CD14-positive monocyte (primary cell): ENCODE results near the gene ERMARD. TPM values are rescaled to one million over a fixed set of nuclear protein-coding genes. Genes with fewer than 3 reads are reported as not detected.

Source experiments
- DNase-seq, 3 donors: peaks; one replicate each; pipeline ENCODE4 v3.0.0-alpha.2; 2011 to 2022
- H2AFZ ChIP-seq: 2 replicates; pipeline ENCODE4 v1.6.0; 2012; ENCODE audit warnings: mild to moderate bottlenecking, low read depth, low read length, inconsistent platforms; ENCODE audit not compliant: insufficient read depth, poor library complexity, severe bottlenecking
- H3K27ac ChIP-seq, 2 donors: 1 replicate in 1 of 2; 2 replicates in 1 of 2; pipeline ENCODE4 v1.5.1; 2012 to 2013; ENCODE audit warnings: low read length in 2 of 2, control low read depth in 1 of 2, inconsistent platforms in 1 of 2, low read depth in 1 of 2, mild to moderate bottlenecking in 1 of 2
- H3K27me3 ChIP-seq, 2 donors: one replicate each; pipeline versions ENCODE4 v1.6.0 to v1.6.1; 2011 to 2013; ENCODE audit warnings: low read length in 2 of 2; ENCODE audit not compliant: control insufficient read depth in 2 of 2, insufficient read depth in 2 of 2
- H3K36me3 ChIP-seq, 2 donors: replicated peaks in 1 of 2; 1 replicate in 1 of 2; 2 replicates in 1 of 2; pipeline versions ENCODE4 v1.5.1 to v1.6.1; 2012 to 2013; ENCODE audit warnings: low read length in 2 of 2, control low read depth in 1 of 2, inconsistent platforms in 1 of 2, mild to moderate bottlenecking in 1 of 2; ENCODE audit not compliant: insufficient read depth in 2 of 2, control insufficient read depth in 1 of 2
- H3K4me1 ChIP-seq, 2 donors: 1 replicate in 1 of 2; 2 replicates in 1 of 2; pipeline versions ENCODE4 v1.5.1 to v1.6.1; 2012 to 2013; ENCODE audit warnings: low read length in 2 of 2, control low read depth in 1 of 2, inconsistent platforms in 1 of 2, mild to moderate bottlenecking in 1 of 2, moderate library complexity in 1 of 2; ENCODE audit not compliant: insufficient read depth in 2 of 2, control insufficient read depth in 1 of 2
- H3K4me2 ChIP-seq: replicated peaks from 2 replicates; pipeline ENCODE3; 2012; ENCODE audit warnings: low read length, moderate library complexity, mild to moderate bottlenecking; ENCODE audit not compliant: poor library complexity, severe bottlenecking; ENCODE audit errors: extremely low read depth
- H3K4me3 ChIP-seq, 3 experiments: fragments of 200-600 bp in 1 of 3; sonication (generic) in 1 of 3; replicated peaks in 1 of 3; 1 replicate in 2 of 3; 2 replicates in 1 of 3; pipeline ENCODE4 v1.5.1; 2011 to 2013; ENCODE audit warnings: low read length in 3 of 3, mild to moderate bottlenecking in 3 of 3, control low read depth in 2 of 3, low read depth in 2 of 3, inconsistent platforms in 1 of 3, moderate library complexity in 1 of 3
- H3K79me2 ChIP-seq: 2 replicates; pipeline ENCODE4 v1.6.0; 2012; ENCODE audit warnings: mild to moderate bottlenecking, control low read depth, inconsistent platforms, low read length, moderate library complexity; ENCODE audit not compliant: insufficient read depth
- H3K9ac ChIP-seq: 2 replicates; pipeline ENCODE4 v1.6.0; 2017; ENCODE audit warnings: low read length, mild to moderate bottlenecking; ENCODE audit not compliant: insufficient read depth, poor library complexity, severe bottlenecking
- H3K9me3 ChIP-seq, 2 donors: replicated peaks in 1 of 2; 1 replicate in 1 of 2; 2 replicates in 1 of 2; pipeline versions ENCODE4 v1.5.1 to v1.6.1; 2012 to 2013; ENCODE audit warnings: low read length in 2 of 2, control low read depth in 1 of 2; ENCODE audit not compliant: control insufficient read depth in 1 of 2, insufficient read depth in 1 of 2
- H4K20me1 ChIP-seq: 2 replicates; pipeline ENCODE4 v1.6.0; 2012; ENCODE audit warnings: mild to moderate bottlenecking, low read length, control low read depth, moderate library complexity; ENCODE audit not compliant: insufficient read depth
- H3K27ac Mint-ChIP-seq, 7 donors: one replicate each; pipeline ENCODE4 v1.8.0; 2020; ENCODE audit warnings: mild to moderate bottlenecking in 7 of 7, mixed read lengths in 7 of 7, moderate library complexity in 6 of 7, inconsistent platforms in 2 of 7
- H3K27me3 Mint-ChIP-seq, 3 donors: one replicate each; pipeline ENCODE4 v1.8.0; 2021 to 2022; ENCODE audit warnings: low read depth in 3 of 3, mild to moderate bottlenecking in 3 of 3, mixed read lengths in 3 of 3, moderate library complexity in 3 of 3, inconsistent platforms in 1 of 3
- H3K36me3 Mint-ChIP-seq, 2 donors: one replicate each; pipeline ENCODE4 v1.8.0; 2020; ENCODE audit warnings: mixed read lengths in 2 of 2, inconsistent platforms in 1 of 2, mild to moderate bottlenecking in 1 of 2
- H3K4me1 Mint-ChIP-seq: one replicate; pipeline ENCODE4 v1.8.0; 2020; ENCODE audit warnings: mild to moderate bottlenecking, mixed read lengths
- H3K4me3 Mint-ChIP-seq, 2 donors: one replicate each; pipeline ENCODE4 v1.8.0; 2020; ENCODE audit warnings: mild to moderate bottlenecking in 2 of 2, mixed read lengths in 2 of 2, moderate library complexity in 1 of 2
- H3K9me3 Mint-ChIP-seq, 7 donors: one replicate each; pipeline ENCODE4 v1.8.0; 2020 to 2022; ENCODE audit warnings: mixed read lengths in 7 of 7, mild to moderate bottlenecking in 6 of 7, moderate library complexity in 6 of 7, inconsistent platforms in 2 of 7
- WGBS: methylation state at CpG from one replicate; pipeline ENCODE4 v1.1.5; 2013; ENCODE audit warnings: missing lambda C conversion rate; ENCODE audit not compliant: insufficient coverage; 5-methylcytosine and 5-hydroxymethylcytosine counted together
- intact Hi-C, 2 donors: fragments of 100-400 bp; cut with micrococcal nuclease; formaldehyde crosslinking; loops; one replicate each; pipeline versions ENCODE4 v1.15.0 to v1.15.1; 2023
- polyA plus RNA-seq, 3 donors: library from polyadenylated mRNA; depleted of rRNA in 1 of 3; unstranded in 2 of 3; stranded (reverse) in 1 of 3; fragments of 300-500 nt in 2 of 3; fragments of >200 nt in 1 of 3; fragmentation: Illumina TruSeq in 2 of 3; gene quantifications; 1 replicate in 2 of 3; 2 replicates in 1 of 3; pipeline ENCODE4 v1.2.3, GENCODE V29; 2012 to 2021
- TF ChIP-seq, protein P1 (sequence below): fragments of 200-600 bp; IDR thresholded peaks from one replicate; pipeline ENCODE4 v1.8.0; 2022; ENCODE audit warnings: antibody characterized with exemption, mild to moderate bottlenecking

Gene ERMARD
- polyA plus RNA-seq, 3 donors: 10.6 to 33.0 (median 11.2) TPM

DNA sequence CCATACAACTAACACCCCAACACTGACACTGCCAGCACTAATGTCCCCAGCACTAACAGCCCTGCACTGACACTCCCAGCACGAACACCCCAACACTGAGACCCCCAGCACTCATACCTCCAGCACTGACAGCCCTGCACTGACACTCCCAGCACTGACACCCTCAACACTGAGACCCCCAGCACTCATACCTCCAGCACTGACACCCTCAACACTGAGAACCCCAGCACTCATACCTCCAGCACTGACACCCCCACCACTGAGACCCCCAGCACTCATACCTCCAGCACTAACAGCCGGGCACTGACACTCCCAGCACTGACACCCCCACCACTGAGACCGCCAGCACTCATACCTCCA, 57.2 kb downstream of the ERMARD start:
- Mint-ChIP-seq H3K4me3 (no peak overlapping the region), H3K27ac (peak overlapping the region in 1 of 7 donors; percentile 26)
- WGBS: 84% methylated on average over 3 of the region's 3 CpGs

DNA sequence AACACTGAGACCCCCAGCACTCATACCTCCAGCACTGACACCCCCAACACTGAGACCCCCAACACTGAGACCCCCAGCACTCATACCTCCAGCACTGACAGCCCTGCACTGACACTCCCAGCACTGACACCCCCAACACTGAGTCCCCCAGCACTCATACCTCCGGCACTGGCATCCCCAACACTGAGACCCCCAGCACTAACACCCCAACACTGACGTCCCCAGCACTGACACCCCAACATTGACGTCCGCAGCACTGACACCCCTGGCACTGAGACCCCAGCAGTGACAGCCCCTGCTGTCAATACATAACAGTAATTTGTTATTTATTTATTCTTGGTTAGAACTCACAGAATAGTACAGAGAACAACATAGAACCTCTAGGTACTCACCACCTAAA, 58.0 kb downstream of the ERMARD start:
- peaks cover 0 to 4% (median 0%) of the 10 kb centered on the region in 7 donors for H3K9me3 Mint-ChIP-seq
- Histone ChIP-seq H3K27me3 (no peaks in the 10 kb centered on the region), H3K4me1 (no peaks in the 10 kb centered on the region), H3K36me3 (no peaks in the 10 kb centered on the region), H3K79me2 (no peaks in the 10 kb centered on the region), H3K4me3 (no peak overlapping the region), H3K9me3 (no peaks in the 10 kb centered on the region), H4K20me1 (no peaks in the 10 kb centered on the region), H3K27ac (no peak overlapping the region), H2AFZ (no peak overlapping the region), H3K4me2 (no peak overlapping the region), H3K9ac (no peak overlapping the region)
- intact Hi-C loops: no loop called here
- 100% methylated on average over 1 of the region's 4 CpGs for WGBS
- TF ChIP-seq, protein P1, sequence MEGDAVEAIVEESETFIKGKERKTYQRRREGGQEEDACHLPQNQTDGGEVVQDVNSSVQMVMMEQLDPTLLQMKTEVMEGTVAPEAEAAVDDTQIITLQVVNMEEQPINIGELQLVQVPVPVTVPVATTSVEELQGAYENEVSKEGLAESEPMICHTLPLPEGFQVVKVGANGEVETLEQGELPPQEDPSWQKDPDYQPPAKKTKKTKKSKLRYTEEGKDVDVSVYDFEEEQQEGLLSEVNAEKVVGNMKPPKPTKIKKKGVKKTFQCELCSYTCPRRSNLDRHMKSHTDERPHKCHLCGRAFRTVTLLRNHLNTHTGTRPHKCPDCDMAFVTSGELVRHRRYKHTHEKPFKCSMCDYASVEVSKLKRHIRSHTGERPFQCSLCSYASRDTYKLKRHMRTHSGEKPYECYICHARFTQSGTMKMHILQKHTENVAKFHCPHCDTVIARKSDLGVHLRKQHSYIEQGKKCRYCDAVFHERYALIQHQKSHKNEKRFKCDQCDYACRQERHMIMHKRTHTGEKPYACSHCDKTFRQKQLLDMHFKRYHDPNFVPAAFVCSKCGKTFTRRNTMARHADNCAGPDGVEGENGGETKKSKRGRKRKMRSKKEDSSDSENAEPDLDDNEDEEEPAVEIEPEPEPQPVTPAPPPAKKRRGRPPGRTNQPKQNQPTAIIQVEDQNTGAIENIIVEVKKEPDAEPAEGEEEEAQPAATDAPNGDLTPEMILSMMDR: no peak
- H3K36me3 Mint-ChIP-seq: no peaks in the 10 kb centered on the region
- H3K4me1 Mint-ChIP-seq: no peaks in the 10 kb centered on the region
- H3K27me3 Mint-ChIP-seq: peaks cover 8 to 17% (median 10%) of the 10 kb centered on the region in 3 donors
- no peak overlapping the region for H3K4me3 Mint-ChIP-seq
- no peak for DNase-seq
- H3K27ac Mint-ChIP-seq: no peak overlapping the region

More for the DNA sequence above, 57.2 kb downstream of the ERMARD start:
- H3K4me3 ChIP-seq: no peak overlapping the region
- no peak for DNase-seq
- Mint-ChIP-seq H3K9me3 (no peaks in the 10 kb centered on the region), H3K4me1 (peaks cover under 1% of the 10 kb centered on the region), H3K27me3 (peaks cover 9 to 19% (median 10%) of the 10 kb centered on the region in 3 donors), H3K36me3 (no peaks in the 10 kb centered on the region)
- no peak overlapping the region for H3K27ac ChIP-seq
- no peaks in the 10 kb centered on the region for H3K27me3 ChIP-seq
- no peak overlapping the region for H3K4me2 ChIP-seq
- intact Hi-C loops: no loop called here
- H4K20me1 ChIP-seq: no peaks in the 10 kb centered on the region
- no peaks in the 10 kb centered on the region for H3K9me3 ChIP-seq
- H2AFZ ChIP-seq: no peak overlapping the region
- H3K9ac ChIP-seq: no peak overlapping the region
- TF ChIP-seq, protein P1: no peak
- no peaks in the 10 kb centered on the region for H3K79me2 ChIP-seq
- no peaks in the 10 kb centered on the region for H3K36me3 ChIP-seq
- no peaks in the 10 kb centered on the region for H3K4me1 ChIP-seq
